Liver (tissue), 3 donors: ENCODE results near the gene SPTBN4.

Experiments used
- HNF4A ChIP-seq, 2 donors: conservative IDR thresholded peaks; 2 replicates each; pipeline ENCODE4 v1.6.1; 2016; ENCODE audit warnings: antibody characterized with exemption in 2 of 2, mild to moderate bottlenecking in 2 of 2
- MAX ChIP-seq: IDR thresholded peaks from 2 replicates; pipeline ENCODE4 v1.6.1; 2016; ENCODE audit warnings: antibody characterized with exemption
- RAD21 ChIP-seq, 2 donors: IDR thresholded peaks; 2 replicates each; pipeline ENCODE4 v1.6.1; 2016; ENCODE audit warnings: antibody characterized with exemption in 2 of 2, mild to moderate bottlenecking in 2 of 2
- RXRA ChIP-seq, 2 donors: IDR thresholded peaks; 2 replicates each; pipeline ENCODE4 v1.6.1; 2017 to 2018; ENCODE audit warnings: antibody characterized with exemption in 2 of 2, mild to moderate bottlenecking in 1 of 2
- SP1 ChIP-seq: IDR thresholded peaks from 2 replicates; pipeline ENCODE4 v1.6.1; 2018; ENCODE audit warnings: antibody characterized with exemption, mild to moderate bottlenecking
- TAF1 ChIP-seq: conservative IDR thresholded peaks from 2 replicates; pipeline ENCODE4 v1.6.1; 2016; ENCODE audit warnings: antibody characterized with exemption, mild to moderate bottlenecking
- YY1 ChIP-seq: IDR thresholded peaks from 2 replicates; pipeline ENCODE4 v1.6.1; 2016; ENCODE audit warnings: antibody characterized with exemption, mild to moderate bottlenecking
- TF ChIP-seq, protein P1 (sequence below): fragments of 150-350 bp; IDR thresholded peaks from 2 replicates; pipeline ENCODE4 v1.5.1; 2017; ENCODE audit warnings: improper control_type of control experiment, low read depth, low read length; ENCODE audit not compliant: missing input control
- TF ChIP-seq, protein P2 (sequence below): IDR thresholded peaks from 2 replicates; pipeline ENCODE4 v1.6.1; 2016; ENCODE audit warnings: antibody characterized with exemption
- donor health status: healthy.
- donor health status: healthy.

DNA sequence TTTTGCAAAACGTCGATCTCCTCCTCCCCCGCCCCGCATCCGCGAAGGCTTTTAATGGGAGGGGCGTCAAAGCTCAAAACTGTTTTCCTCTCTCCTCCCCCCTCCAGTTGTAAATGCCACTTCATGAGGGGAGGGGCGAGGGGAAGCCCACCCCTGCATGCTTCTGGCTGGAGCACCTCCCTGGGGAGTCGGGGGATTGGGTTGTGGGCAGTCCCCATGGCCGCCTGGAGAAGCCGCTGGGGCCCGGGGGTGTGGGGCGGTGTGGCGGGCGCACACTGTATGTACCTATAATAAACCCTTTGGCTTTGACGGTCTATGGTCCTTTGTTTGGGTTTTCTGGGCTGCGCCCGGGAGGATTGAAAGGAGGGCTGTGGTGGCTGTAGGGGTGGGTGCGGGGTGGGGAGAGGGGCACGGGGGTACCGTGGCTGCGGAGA lies 109.4 kb downstream of the SPTBN4 start:
- TF ChIP-seq, protein P1, sequence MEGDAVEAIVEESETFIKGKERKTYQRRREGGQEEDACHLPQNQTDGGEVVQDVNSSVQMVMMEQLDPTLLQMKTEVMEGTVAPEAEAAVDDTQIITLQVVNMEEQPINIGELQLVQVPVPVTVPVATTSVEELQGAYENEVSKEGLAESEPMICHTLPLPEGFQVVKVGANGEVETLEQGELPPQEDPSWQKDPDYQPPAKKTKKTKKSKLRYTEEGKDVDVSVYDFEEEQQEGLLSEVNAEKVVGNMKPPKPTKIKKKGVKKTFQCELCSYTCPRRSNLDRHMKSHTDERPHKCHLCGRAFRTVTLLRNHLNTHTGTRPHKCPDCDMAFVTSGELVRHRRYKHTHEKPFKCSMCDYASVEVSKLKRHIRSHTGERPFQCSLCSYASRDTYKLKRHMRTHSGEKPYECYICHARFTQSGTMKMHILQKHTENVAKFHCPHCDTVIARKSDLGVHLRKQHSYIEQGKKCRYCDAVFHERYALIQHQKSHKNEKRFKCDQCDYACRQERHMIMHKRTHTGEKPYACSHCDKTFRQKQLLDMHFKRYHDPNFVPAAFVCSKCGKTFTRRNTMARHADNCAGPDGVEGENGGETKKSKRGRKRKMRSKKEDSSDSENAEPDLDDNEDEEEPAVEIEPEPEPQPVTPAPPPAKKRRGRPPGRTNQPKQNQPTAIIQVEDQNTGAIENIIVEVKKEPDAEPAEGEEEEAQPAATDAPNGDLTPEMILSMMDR, result no peak
- TF ChIP-seq RXRA (IDR thresholded peaks at IDR 0.05) (no peak), MAX (no peak), HNF4A (conservative IDR thresholded peaks at IDR 0.05) (no peak), SP1 (no peak), TAF1 (no peak), RAD21 (IDR thresholded peaks at IDR 0.05) (no peak), YY1 (no peak)
- TF ChIP-seq, protein P2, sequence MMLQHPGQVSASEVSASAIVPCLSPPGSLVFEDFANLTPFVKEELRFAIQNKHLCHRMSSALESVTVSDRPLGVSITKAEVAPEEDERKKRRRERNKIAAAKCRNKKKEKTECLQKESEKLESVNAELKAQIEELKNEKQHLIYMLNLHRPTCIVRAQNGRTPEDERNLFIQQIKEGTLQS, result no peak
